Activated naive CD8-positive, alpha-beta T cell treated with anti-CD3 and anti-CD28 coated beads, Interleukin-2, amount 50 U/mL, for 24 hours (primary cell): Measurements from ENCODE around the gene SLC25A29.
"Not testable (repeated sequence)": the region's sequence is repeated elsewhere in the genome, so short reads cannot be mapped to it uniquely, and the experiment has no call there.

Source experiments
- ATAC-seq: fragments of 150-1000 bp; cut with Tn5 transposase; one replicate; pipeline ENCODE4 v1.10.0; 2021
- DNase-seq: peaks from one replicate; pipeline ENCODE4 v3.0.0; 2021
- H3K27ac Mint-ChIP-seq: one replicate; pipeline ENCODE4 v1.8.0; 2021; ENCODE audit warnings: mild to moderate bottlenecking, mixed read lengths
- H3K27me3 Mint-ChIP-seq: one replicate; pipeline ENCODE4 v1.8.0; 2021; ENCODE audit warnings: mixed read lengths
- H3K36me3 Mint-ChIP-seq: one replicate; pipeline ENCODE4 v1.8.0; 2021; ENCODE audit warnings: low read depth, mixed read lengths
- H3K4me1 Mint-ChIP-seq: one replicate; pipeline ENCODE4 v1.8.0; 2021; ENCODE audit warnings: mixed read lengths
- H3K4me3 Mint-ChIP-seq: one replicate; pipeline ENCODE4 v1.8.0; 2021; ENCODE audit warnings: mild to moderate bottlenecking, moderate library complexity, mixed read lengths
- H3K9me3 Mint-ChIP-seq: one replicate; pipeline ENCODE4 v1.8.0; 2021; ENCODE audit warnings: mixed read lengths

Gene SLC25A29

GRCh38 chr14:100296106-100296651 is 10.1 kb downstream of the SLC25A29 start:
- ATAC-seq: no peak

GRCh38 chr14:100295376-100296105 is 10.7 kb downstream of the SLC25A29 start:
- no peaks in the 10 kb centered on the region for H3K9me3 Mint-ChIP-seq
- ATAC-seq: no peak
- H3K4me3 Mint-ChIP-seq: no peak overlapping the region
- no peaks in the 10 kb centered on the region for H3K36me3 Mint-ChIP-seq
- no peak for DNase-seq
- H3K4me1 Mint-ChIP-seq: peaks cover 15% of the 10 kb centered on the region
- H3K27ac Mint-ChIP-seq: no peak overlapping the region
- H3K27me3 Mint-ChIP-seq: no peaks in the 10 kb centered on the region

More at GRCh38 chr14:100296106-100296651, 10.1 kb downstream of the SLC25A29 start:
- H3K36me3 Mint-ChIP-seq: no peaks in the 10 kb centered on the region
- no peak overlapping the region for H3K27ac Mint-ChIP-seq
- DNase-seq: no peak
- no peaks in the 10 kb centered on the region for H3K27me3 Mint-ChIP-seq
- no peak overlapping the region for H3K4me3 Mint-ChIP-seq
- H3K4me1 Mint-ChIP-seq: peaks cover 15% of the 10 kb centered on the region
- H3K9me3 Mint-ChIP-seq: no peaks in the 10 kb centered on the region

- Mint-ChIP-seq H3K27ac (no peak overlapping the region), H3K4me3 (no peak overlapping the region), H3K9me3 (no peaks in the 10 kb centered on the region), H3K4me1 (peaks cover 15% of the 10 kb centered on the region), H3K27me3 (no peaks in the 10 kb centered on the region), H3K36me3 (no peaks in the 10 kb centered on the region)
- no peak for DNase-seq
- no peak for ATAC-seq
These were observed 11.3 kb downstream of the SLC25A29 start for GRCh38 chr14:100294963-100295330.

GRCh38 chr14:100294213-100294962 is 11.9 kb downstream of the SLC25A29 start:
- peaks cover 15% of the 10 kb centered on the region for H3K4me1 Mint-ChIP-seq

GRCh38 chr14:100293497-100294212 is 12.6 kb downstream of the SLC25A29 start:
- Mint-ChIP-seq H3K9me3 (no peaks in the 10 kb centered on the region), H3K4me1 (peaks cover 15% of the 10 kb centered on the region), H3K4me3 (no peak overlapping the region), H3K27ac (no peak overlapping the region), H3K27me3 (no peaks in the 10 kb centered on the region), H3K36me3 (no peaks in the 10 kb centered on the region)
- DNase-seq: no peak
- ATAC-seq: no peak

More at GRCh38 chr14:100294213-100294962, 11.9 kb downstream of the SLC25A29 start:
- no peak overlapping the region for H3K27ac Mint-ChIP-seq
- no peak for ATAC-seq
- no peak overlapping the region for H3K4me3 Mint-ChIP-seq
- no peaks in the 10 kb centered on the region for H3K36me3 Mint-ChIP-seq
- H3K27me3 Mint-ChIP-seq: no peaks in the 10 kb centered on the region
- DNase-seq: no peak
- no peaks in the 10 kb centered on the region for H3K9me3 Mint-ChIP-seq

GRCh38 chr14:100292776-100293461 is 13.3 kb downstream of the SLC25A29 start:
- H3K36me3 Mint-ChIP-seq: no peaks in the 10 kb centered on the region
- H3K9me3 Mint-ChIP-seq: no peaks in the 10 kb centered on the region
- DNase-seq: no peak
- H3K27ac Mint-ChIP-seq: no peak overlapping the region
- no peak for ATAC-seq
- peaks cover 10% of the 10 kb centered on the region for H3K4me1 Mint-ChIP-seq
- H3K4me3 Mint-ChIP-seq: no peak overlapping the region
- no peaks in the 10 kb centered on the region for H3K27me3 Mint-ChIP-seq

GRCh38 chr14:100292301-100292775 is 13.9 kb downstream of the SLC25A29 start:
- no peak overlapping the region for H3K4me3 Mint-ChIP-seq
- H3K9me3 Mint-ChIP-seq: no peaks in the 10 kb centered on the region
- H3K36me3 Mint-ChIP-seq: no peaks in the 10 kb centered on the region
- DNase-seq (no peak), ATAC-seq (no peak)
- no peak overlapping the region for H3K27ac Mint-ChIP-seq
- H3K4me1 Mint-ChIP-seq: peaks cover 6% of the 10 kb centered on the region
- H3K27me3 Mint-ChIP-seq: no peaks in the 10 kb centered on the region

GRCh38 chr14:100291305-100292075 is 14.8 kb downstream of the SLC25A29 start:
- ATAC-seq: no peak
- H3K4me3 Mint-ChIP-seq: no peak overlapping the region
- H3K9me3 Mint-ChIP-seq: no peaks in the 10 kb centered on the region
- H3K27ac Mint-ChIP-seq: no peak overlapping the region
- no peaks in the 10 kb centered on the region for H3K27me3 Mint-ChIP-seq
- H3K4me1 Mint-ChIP-seq: no peaks in the 10 kb centered on the region
- DNase-seq: no peak
- H3K36me3 Mint-ChIP-seq: no peaks in the 10 kb centered on the region

GRCh38 chr14:100290607-100291304 is 15.5 kb downstream of the SLC25A29 start:
- DNase-seq: no peak
- no peak overlapping the region for H3K27ac Mint-ChIP-seq
- H3K4me1 Mint-ChIP-seq: peaks cover 2% of the 10 kb centered on the region
- no peak overlapping the region for H3K4me3 Mint-ChIP-seq
- ATAC-seq: no peak
- H3K9me3 Mint-ChIP-seq: no peaks in the 10 kb centered on the region
- H3K27me3 Mint-ChIP-seq: no peaks in the 10 kb centered on the region
- no peaks in the 10 kb centered on the region for H3K36me3 Mint-ChIP-seq

- Mint-ChIP-seq H3K36me3 (no peaks in the 10 kb centered on the region), H3K27ac (no peak overlapping the region), H3K27me3 (no peaks in the 10 kb centered on the region), H3K4me3 (no peak overlapping the region), H3K9me3 (no peaks in the 10 kb centered on the region), H3K4me1 (peaks cover 2% of the 10 kb centered on the region)
- no peak for DNase-seq
- ATAC-seq: no peak
These were observed 16.2 kb downstream of the SLC25A29 start for GRCh38 chr14:100289916-100290606.

GRCh38 chr14:100288382-100289185 is 17.7 kb downstream of the SLC25A29 start:
- Mint-ChIP-seq H3K4me3 (no peak overlapping the region), H3K9me3 (no peaks in the 10 kb centered on the region), H3K27ac (no peak overlapping the region), H3K36me3 (no peaks in the 10 kb centered on the region), H3K4me1 (peaks cover 8% of the 10 kb centered on the region), H3K27me3 (no peaks in the 10 kb centered on the region)
- no peak for ATAC-seq
- DNase-seq: no peak

GRCh38 chr14:100287998-100288295 is 18.3 kb downstream of the SLC25A29 start:
- not testable (repeated sequence) for H3K4me1 Mint-ChIP-seq, H3K36me3 Mint-ChIP-seq, DNase-seq, ATAC-seq, H3K27me3 Mint-ChIP-seq, H3K27ac Mint-ChIP-seq, H3K9me3 Mint-ChIP-seq, H3K4me3 Mint-ChIP-seq
